NAMALWA (cell line): ENCODE results near the gene PRDM12.
A peak's percentile ranks its signal among the peaks of the same experiment; 100 is the strongest.
"Not testable (repeated sequence)": the region's sequence is repeated elsewhere in the genome, so short reads cannot be mapped to it uniquely, and the experiment has no call there.

Source experiments
- DNase-seq: peaks from one replicate; pipeline ENCODE4 v3.0.0-alpha.2; 2015; ENCODE audit warnings: low spot score

Gene PRDM12

GRCh38 chr9:130665029-130665430 lies 636 bp downstream of the PRDM12 start:
- no peak for DNase-seq

GRCh38 chr9:130665431-130666392 lies 1.3 kb downstream of the PRDM12 start:
- no peak for DNase-seq

- no peak for DNase-seq
Measured at GRCh38 chr9:130666393-130667119, 2.2 kb downstream of the PRDM12 start.

- DNase-seq: no peak
Measured at GRCh38 chr9:130667120-130667435, 2.7 kb downstream of the PRDM12 start.

- DNase-seq: no peak
Measured at GRCh38 chr9:130668196-130668595, 3.8 kb downstream of the PRDM12 start.

GRCh38 chr9:130668659-130669058 lies 4.3 kb downstream of the PRDM12 start:
- no peak for DNase-seq

- DNase-seq: no peak
Measured at GRCh38 chr9:130669965-130670364, 5.6 kb downstream of the PRDM12 start.

- no peak for DNase-seq
Measured at GRCh38 chr9:130670644-130671043, 6.2 kb downstream of the PRDM12 start.

- DNase-seq: no peak
Measured at GRCh38 chr9:130672466-130672865, 8.1 kb downstream of the PRDM12 start.

- DNase-seq: no peak
Measured at GRCh38 chr9:130672933-130673615, 8.7 kb downstream of the PRDM12 start.

- DNase-seq: no peak
Measured at GRCh38 chr9:130675396-130675795, 11.0 kb downstream of the PRDM12 start.

GRCh38 chr9:130677252-130677651 lies 12.9 kb downstream of the PRDM12 start:
- no peak for DNase-seq

GRCh38 chr9:130680836-130681768 lies 16.7 kb downstream of the PRDM12 start:
- DNase-seq: no peak

- peak; percentile 30 for DNase-seq
Measured at GRCh38 chr9:130681769-130682420, 17.5 kb downstream of the PRDM12 start.

- DNase-seq: peak; percentile 64
Measured at GRCh38 chr9:130682421-130683121, 18.2 kb downstream of the PRDM12 start.

GRCh38 chr9:130685104-130685503 lies 20.7 kb downstream of the PRDM12 start:
- DNase-seq: no peak

GRCh38 chr9:130685945-130686344 lies 21.6 kb downstream of the PRDM12 start:
- DNase-seq: not testable (repeated sequence)

- no peak for DNase-seq
Measured at GRCh38 chr9:130687615-130688014, 23.2 kb downstream of the PRDM12 start.

- DNase-seq: no peak
Measured at GRCh38 chr9:130688072-130688471, 23.7 kb downstream of the PRDM12 start.

GRCh38 chr9:130689572-130689936 lies 25.2 kb downstream of the PRDM12 start:
- no peak for DNase-seq
